HL-60/S4 (cell line): ENCODE measurements around the gene STUB1.

ENCODE experiments used
- in situ Hi-C: fragments of 300-500 bp; cut with MboI; formaldehyde crosslinking; loops from 2 replicates; pipeline ENCODE4 v1.14.3; 2022; ENCODE audit warnings: low sequenced_read_pairs

Gene STUB1

GRCh38 chr16:643050-643368, 37.2 kb upstream of the STUB1 start:
- in situ Hi-C loops = no loop called here

- in situ Hi-C loops = no loop called here
Measured at GRCh38 chr16:644556-644955, 35.7 kb upstream of the STUB1 start.

- in situ Hi-C loops = no loop called here
Measured at GRCh38 chr16:645852-646678, 34.1 kb upstream of the STUB1 start.

GRCh38 chr16:646679-647172, 33.5 kb upstream of the STUB1 start:
- in situ Hi-C loops = no loop called here

GRCh38 chr16:647173-647902, 32.9 kb upstream of the STUB1 start:
- in situ Hi-C loops = no loop called here

- in situ Hi-C loops = no loop called here
Measured at GRCh38 chr16:648071-648780, 32.0 kb upstream of the STUB1 start.

- in situ Hi-C loops = no loop called here
Measured at GRCh38 chr16:648781-649589, 31.2 kb upstream of the STUB1 start, which contains the start of gene WDR90. TSS of gene WDR90 (plus strand) at chr16:649365. CDS start at chr16:649417, 52 bp downstream.

- in situ Hi-C loops = no loop called here
Measured at GRCh38 chr16:649631-650030, 30.6 kb upstream of the STUB1 start.

- in situ Hi-C loops = no loop called here
Measured at GRCh38 chr16:651844-652243, 28.4 kb upstream of the STUB1 start.

- in situ Hi-C loops = no loop called here
Measured at GRCh38 chr16:652454-653305, 27.5 kb upstream of the STUB1 start.

- in situ Hi-C loops = no loop called here
Measured at GRCh38 chr16:654034-654433, 26.2 kb upstream of the STUB1 start.

- in situ Hi-C loops = no loop called here
Measured at GRCh38 chr16:657487-657886, 22.7 kb upstream of the STUB1 start.

GRCh38 chr16:658679-659571, 21.3 kb upstream of the STUB1 start:
- in situ Hi-C loops = no loop called here

- in situ Hi-C loops = loop anchor here (10.0 kb wide), 1 partner anchor 265 kb away; the partner anchor contains the start of gene NME4
Measured at GRCh38 chr16:659618-660017, 20.6 kb upstream of the STUB1 start.

GRCh38 chr16:660132-660458, 20.1 kb upstream of the STUB1 start:
- in situ Hi-C loops = loop anchor here (10.0 kb wide), 1 partner anchor 265 kb away; the partner anchor contains the start of gene NME4

GRCh38 chr16:660459-661183, 19.6 kb upstream of the STUB1 start:
- in situ Hi-C loops = loop anchor here (10.0 kb wide), 1 partner anchor 266 kb away; the partner anchor contains the start of gene NME4

- in situ Hi-C loops = loop anchor here (10.0 kb wide), 1 partner anchor 267 kb away; the partner anchor contains the start of gene NME4
Measured at GRCh38 chr16:661184-661821, 18.9 kb upstream of the STUB1 start.
